Measurements from ENCODE around the gene CEMIP.

CEMIP gene

DNA sequence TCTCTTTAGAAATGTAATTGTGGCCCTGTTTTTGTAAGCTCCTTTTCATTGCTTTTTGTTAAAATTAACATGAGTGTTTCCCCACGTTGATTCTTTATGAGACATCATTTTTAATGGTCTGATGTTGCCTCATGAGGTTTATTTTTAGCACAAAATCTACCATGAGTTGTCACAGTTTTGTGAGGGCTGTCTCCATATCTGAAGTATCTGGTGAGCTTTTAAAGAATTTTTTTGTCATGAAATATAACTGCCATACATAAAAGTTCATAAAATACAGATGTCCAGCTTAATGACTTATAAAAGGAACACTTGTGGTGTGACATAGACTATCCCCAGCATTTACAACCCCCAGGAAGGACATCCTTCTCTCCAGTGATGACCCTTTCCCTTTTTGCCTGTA, 34.3 kb upstream of the CEMIP start:
- no peak overlapping the region for H3K27ac ChIP-seq (ENCODE audit: extremely low read depth, low read depth, low read length)
- H3K4me1 ChIP-seq (ENCODE audit: control insufficient read depth, insufficient read depth, low read length), result peaks cover 29% of the 10 kb centered on the region
- no peaks in the 10 kb centered on the region for H3K9me3 ChIP-seq (ENCODE audit: control insufficient read depth, insufficient read depth, low read depth, low read length)
- peaks cover 0 to 5% of the 10 kb centered on the region in 2 experiments; a peak in 1 of 3 replicates for H3K36me3 ChIP-seq (ENCODE audit: control insufficient read depth in 2 of 2, insufficient read depth in 1 of 2, low read length in 2 of 2)
- CTCF ChIA-PET, result interaction anchor here (0.9 to 1.6 kb wide), 2 partner anchors 124 to 177 kb away, joined by 3 to 4 read pairs; no protein-coding TSS in a partner anchor
- no peak for TF ChIP-seq ZNF843 (tag by site-specific recombination; IDR thresholded peaks at IDR 0.05)
- TF ChIP-seq, protein P1, sequence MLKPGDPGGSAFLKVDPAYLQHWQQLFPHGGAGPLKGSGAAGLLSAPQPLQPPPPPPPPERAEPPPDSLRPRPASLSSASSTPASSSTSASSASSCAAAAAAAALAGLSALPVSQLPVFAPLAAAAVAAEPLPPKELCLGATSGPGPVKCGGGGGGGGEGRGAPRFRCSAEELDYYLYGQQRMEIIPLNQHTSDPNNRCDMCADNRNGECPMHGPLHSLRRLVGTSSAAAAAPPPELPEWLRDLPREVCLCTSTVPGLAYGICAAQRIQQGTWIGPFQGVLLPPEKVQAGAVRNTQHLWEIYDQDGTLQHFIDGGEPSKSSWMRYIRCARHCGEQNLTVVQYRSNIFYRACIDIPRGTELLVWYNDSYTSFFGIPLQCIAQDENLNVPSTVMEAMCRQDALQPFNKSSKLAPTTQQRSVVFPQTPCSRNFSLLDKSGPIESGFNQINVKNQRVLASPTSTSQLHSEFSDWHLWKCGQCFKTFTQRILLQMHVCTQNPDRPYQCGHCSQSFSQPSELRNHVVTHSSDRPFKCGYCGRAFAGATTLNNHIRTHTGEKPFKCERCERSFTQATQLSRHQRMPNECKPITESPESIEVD (tag by site-specific recombination; IDR thresholded peaks at IDR 0.05), result 0 out of 2 replicates have a peak, but pooled peaks have one; percentile 16
- POLR2A ChIA-PET, result no interaction called here
- no peak overlapping the region for H3K4me3 ChIP-seq (ENCODE audit: low read depth, low read length)

DNA sequence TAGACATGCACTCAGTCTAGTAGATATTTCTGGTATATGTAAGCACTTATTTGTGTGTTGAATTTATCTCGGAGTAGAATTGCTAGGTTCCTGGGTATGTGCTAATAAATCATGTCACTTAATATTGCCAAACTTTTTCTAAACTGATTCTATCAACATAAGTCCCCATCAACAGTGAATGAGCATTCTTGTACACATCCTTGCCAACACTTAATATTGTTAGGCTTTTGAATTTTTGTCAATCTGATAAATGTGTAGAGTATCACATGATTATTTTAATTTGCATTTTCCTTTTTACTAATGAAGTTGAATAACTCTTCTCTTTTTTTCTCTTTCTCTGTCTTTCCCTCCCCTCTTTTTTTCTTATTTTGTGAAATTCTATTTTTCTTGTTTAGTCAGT, 33.3 kb upstream of the CEMIP start:
- TF ChIP-seq SALL2 (tag by site-specific recombination; IDR thresholded peaks at IDR 0.05; ENCODE audit: borderline replicate concordance) (no peak), ZNF184 (tag by site-specific recombination; IDR thresholded peaks at IDR 0.05) (peak; percentile 99), TRIM28 (IDR thresholded peaks at IDR 0.05; ENCODE audit: borderline replicate concordance, low read length) (no peak)
- Histone ChIP-seq H3K36me3 (ENCODE audit: control insufficient read depth in 2 of 2, insufficient read depth in 1 of 2, low read length in 2 of 2) (peaks cover 4 to 9% of the 10 kb centered on the region in 2 experiments; a peak in 2 of 3 replicates), H3K27ac (ENCODE audit: extremely low read depth, low read depth, low read length) (no peak overlapping the region), H3K4me1 (ENCODE audit: control insufficient read depth, insufficient read depth, low read length) (peaks cover 29% of the 10 kb centered on the region), H3K9me3 (ENCODE audit: control insufficient read depth, insufficient read depth, low read depth, low read length) (no peaks in the 10 kb centered on the region), H3K4me3 (ENCODE audit: low read depth, low read length) (no peak overlapping the region)
- CTCF ChIA-PET, result no interaction called here
- POLR2A ChIA-PET, result no interaction called here

DNA sequence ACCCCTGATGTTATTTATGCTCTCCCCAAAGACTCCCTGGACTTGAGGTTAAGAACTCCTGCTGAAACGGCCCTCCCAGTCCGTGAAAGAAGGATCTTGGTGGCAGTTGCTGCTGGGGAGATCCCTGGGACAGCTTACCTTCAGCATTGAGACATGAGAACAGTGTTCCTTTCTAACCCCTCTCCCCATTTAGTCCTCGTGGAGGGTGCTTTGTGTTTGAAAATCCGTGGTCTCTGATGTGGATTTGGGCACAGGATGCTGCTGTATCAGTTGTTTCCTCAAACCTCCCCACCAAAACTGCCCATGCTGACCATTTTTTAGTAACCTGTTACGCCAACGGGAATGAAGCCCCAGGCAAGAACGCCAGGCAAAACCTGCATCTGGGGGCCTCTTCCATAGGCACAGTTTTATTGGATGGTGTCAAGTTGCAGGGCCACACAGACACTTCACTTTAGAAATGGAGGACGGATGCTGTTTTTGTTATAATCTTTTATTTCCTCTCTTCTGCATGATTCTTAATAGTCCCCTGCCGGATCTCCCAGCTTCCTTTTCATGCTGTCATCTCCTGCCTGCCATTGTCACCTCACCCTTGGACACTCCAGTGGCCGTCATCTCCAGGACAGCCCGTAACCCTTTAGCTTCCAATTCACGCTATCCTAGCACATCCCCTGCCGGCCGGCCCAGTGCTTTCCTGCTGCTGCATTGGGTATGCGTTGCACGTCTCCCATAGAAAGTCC, 31.7 kb upstream of the CEMIP start:
- H3K9me3 ChIP-seq (ENCODE audit: control insufficient read depth, insufficient read depth, low read depth, low read length), result no peaks in the 10 kb centered on the region
- TF ChIP-seq, protein P2, sequence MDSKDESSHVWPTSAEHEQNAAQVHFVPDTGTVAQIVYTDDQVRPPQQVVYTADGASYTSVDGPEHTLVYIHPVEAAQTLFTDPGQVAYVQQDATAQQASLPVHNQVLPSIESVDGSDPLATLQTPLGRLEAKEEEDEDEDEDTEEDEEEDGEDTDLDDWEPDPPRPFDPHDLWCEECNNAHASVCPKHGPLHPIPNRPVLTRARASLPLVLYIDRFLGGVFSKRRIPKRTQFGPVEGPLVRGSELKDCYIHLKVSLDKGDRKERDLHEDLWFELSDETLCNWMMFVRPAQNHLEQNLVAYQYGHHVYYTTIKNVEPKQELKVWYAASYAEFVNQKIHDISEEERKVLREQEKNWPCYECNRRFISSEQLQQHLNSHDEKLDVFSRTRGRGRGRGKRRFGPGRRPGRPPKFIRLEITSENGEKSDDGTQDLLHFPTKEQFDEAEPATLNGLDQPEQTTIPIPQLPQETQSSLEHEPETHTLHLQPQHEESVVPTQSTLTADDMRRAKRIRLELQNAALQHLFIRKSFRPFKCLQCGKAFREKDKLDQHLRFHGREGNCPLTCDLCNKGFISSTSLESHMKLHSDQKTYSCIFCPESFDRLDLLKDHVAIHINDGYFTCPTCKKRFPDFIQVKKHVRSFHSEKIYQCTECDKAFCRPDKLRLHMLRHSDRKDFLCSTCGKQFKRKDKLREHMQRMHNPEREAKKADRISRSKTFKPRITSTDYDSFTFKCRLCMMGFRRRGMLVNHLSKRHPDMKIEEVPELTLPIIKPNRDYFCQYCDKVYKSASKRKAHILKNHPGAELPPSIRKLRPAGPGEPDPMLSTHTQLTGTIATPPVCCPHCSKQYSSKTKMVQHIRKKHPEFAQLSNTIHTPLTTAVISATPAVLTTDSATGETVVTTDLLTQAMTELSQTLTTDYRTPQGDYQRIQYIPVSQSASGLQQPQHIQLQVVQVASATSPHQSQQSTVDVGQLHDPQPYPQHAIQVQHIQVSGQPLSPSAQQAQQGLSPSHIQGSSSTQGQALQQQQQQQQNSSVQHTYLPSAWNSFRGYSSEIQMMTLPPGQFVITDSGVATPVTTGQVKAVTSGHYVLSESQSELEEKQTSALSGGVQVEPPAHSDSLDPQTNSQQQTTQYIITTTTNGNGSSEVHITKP (tag by site-specific recombination; IDR thresholded peaks at IDR 0.05), result peak; percentile 21; the same call in 1 of the 2 replicates
- TF ChIP-seq ZBTB21 (tag by site-specific recombination; IDR thresholded peaks at IDR 0.05), result no peak
- peak; percentile 94 for TF ChIP-seq SCRT2 (tag by site-specific recombination; IDR thresholded peaks at IDR 0.05)
- no peak for TF ChIP-seq GLI2 (tag by site-specific recombination; IDR thresholded peaks at IDR 0.05; ENCODE audit: borderline replicate concordance, low read depth)
- TF ChIP-seq ZNF335 (tag by site-specific recombination; conservative IDR thresholded peaks at IDR 0.05), result peak; percentile 63
- 0 out of 2 replicates have a peak, but pooled peaks have one; percentile 31 for TF ChIP-seq ZNF561 (tag by site-specific recombination; IDR thresholded peaks at IDR 0.05; ENCODE audit: borderline replicate concordance)
- TF ChIP-seq, protein P3, sequence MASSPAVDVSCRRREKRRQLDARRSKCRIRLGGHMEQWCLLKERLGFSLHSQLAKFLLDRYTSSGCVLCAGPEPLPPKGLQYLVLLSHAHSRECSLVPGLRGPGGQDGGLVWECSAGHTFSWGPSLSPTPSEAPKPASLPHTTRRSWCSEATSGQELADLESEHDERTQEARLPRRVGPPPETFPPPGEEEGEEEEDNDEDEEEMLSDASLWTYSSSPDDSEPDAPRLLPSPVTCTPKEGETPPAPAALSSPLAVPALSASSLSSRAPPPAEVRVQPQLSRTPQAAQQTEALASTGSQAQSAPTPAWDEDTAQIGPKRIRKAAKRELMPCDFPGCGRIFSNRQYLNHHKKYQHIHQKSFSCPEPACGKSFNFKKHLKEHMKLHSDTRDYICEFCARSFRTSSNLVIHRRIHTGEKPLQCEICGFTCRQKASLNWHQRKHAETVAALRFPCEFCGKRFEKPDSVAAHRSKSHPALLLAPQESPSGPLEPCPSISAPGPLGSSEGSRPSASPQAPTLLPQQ (tag by site-specific recombination; IDR thresholded peaks at IDR 0.05), result peak; percentile 25; the same call in 1 of the 2 replicates
- TF ChIP-seq, protein P4, sequence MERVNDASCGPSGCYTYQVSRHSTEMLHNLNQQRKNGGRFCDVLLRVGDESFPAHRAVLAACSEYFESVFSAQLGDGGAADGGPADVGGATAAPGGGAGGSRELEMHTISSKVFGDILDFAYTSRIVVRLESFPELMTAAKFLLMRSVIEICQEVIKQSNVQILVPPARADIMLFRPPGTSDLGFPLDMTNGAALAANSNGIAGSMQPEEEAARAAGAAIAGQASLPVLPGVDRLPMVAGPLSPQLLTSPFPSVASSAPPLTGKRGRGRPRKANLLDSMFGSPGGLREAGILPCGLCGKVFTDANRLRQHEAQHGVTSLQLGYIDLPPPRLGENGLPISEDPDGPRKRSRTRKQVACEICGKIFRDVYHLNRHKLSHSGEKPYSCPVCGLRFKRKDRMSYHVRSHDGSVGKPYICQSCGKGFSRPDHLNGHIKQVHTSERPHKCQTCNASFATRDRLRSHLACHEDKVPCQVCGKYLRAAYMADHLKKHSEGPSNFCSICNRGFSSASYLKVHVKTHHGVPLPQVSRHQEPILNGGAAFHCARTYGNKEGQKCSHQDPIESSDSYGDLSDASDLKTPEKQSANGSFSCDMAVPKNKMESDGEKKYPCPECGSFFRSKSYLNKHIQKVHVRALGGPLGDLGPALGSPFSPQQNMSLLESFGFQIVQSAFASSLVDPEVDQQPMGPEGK (tag by site-specific recombination; IDR thresholded peaks at IDR 0.05), result peak; percentile 61
- TF ChIP-seq OSR2 (tag by site-specific recombination; IDR thresholded peaks at IDR 0.05), result no peak
- TF ChIP-seq ZIC2 (tag by site-specific recombination; IDR thresholded peaks at IDR 0.05), result peak; percentile 64
- TF ChIP-seq TRIM28 (IDR thresholded peaks at IDR 0.05; ENCODE audit: borderline replicate concordance, low read length), result peak; percentile 77
- TF ChIP-seq BCL11B (tag by site-specific recombination; IDR thresholded peaks at IDR 0.05; ENCODE audit: low read depth), result 0 out of 2 replicates have a peak, but pooled peaks have one; percentile 17
- TF ChIP-seq GLIS2 (tag by site-specific recombination; IDR thresholded peaks at IDR 0.05), result peak; percentile 31; the same call in 1 of the 2 replicates
- TF ChIP-seq GLIS1 (tag by site-specific recombination; IDR thresholded peaks at IDR 0.05), result 0 out of 2 replicates have a peak, but pooled peaks have one; percentile 50
- no peak for TF ChIP-seq ZNF175 (tag by site-specific recombination; IDR thresholded peaks at IDR 0.05)
- peak; percentile 75 for TF ChIP-seq ZNF600 (tag by site-specific recombination; IDR thresholded peaks at IDR 0.05)
- peak; percentile 93 for TF ChIP-seq ZNF341 (tag by site-specific recombination; IDR thresholded peaks at IDR 0.05; ENCODE audit: low read depth)

More for the DNA sequence above, 31.7 kb upstream of the CEMIP start:
- POLR2A ChIA-PET, result no interaction called here
- CTCF ChIA-PET, result interaction anchor here (1.0 to 1.1 kb wide), 2 partner anchors 29 to 88 kb away, joined by 3 read pairs; no protein-coding TSS in a partner anchor
- peaks cover 4 to 9% of the 10 kb centered on the region in 2 experiments; a peak in 2 of 3 replicates for H3K36me3 ChIP-seq (ENCODE audit: control insufficient read depth in 2 of 2, insufficient read depth in 1 of 2, low read length in 2 of 2)
- no peak overlapping the region for H3K27ac ChIP-seq (ENCODE audit: extremely low read depth, low read depth, low read length)
- H3K4me1 ChIP-seq (ENCODE audit: control insufficient read depth, insufficient read depth, low read length), result peaks cover 29% of the 10 kb centered on the region
- H3K4me3 ChIP-seq (ENCODE audit: low read depth, low read length), result no peak overlapping the region

Data from HEK293 (cell line).